GM12872 (cell line): ENCODE measurements around the gene LOXL1.

Source experiments
- CTCF ChIP-seq: IDR thresholded peaks from 3 replicates; pipeline ENCODE4 v1.5.1; 2011; ENCODE audit warnings: low read depth, mild to moderate bottlenecking, low read length, moderate library complexity; ENCODE audit not compliant: insufficient read depth

LOXL1 gene

GRCh38 chr15:73979636-73980035 is 53.4 kb downstream of the LOXL1 start:
- no peak for TF ChIP-seq CTCF

GRCh38 chr15:73981761-73982221 is 55.5 kb downstream of the LOXL1 start:
- no peak for TF ChIP-seq CTCF

- TF ChIP-seq CTCF = no peak
These were observed 56.1 kb downstream of the LOXL1 start for GRCh38 chr15:73982222-73982962.

- TF ChIP-seq CTCF = no peak
These were observed 57.0 kb downstream of the LOXL1 start for GRCh38 chr15:73983211-73983727.

GRCh38 chr15:73983773-73984172 is 57.5 kb downstream of the LOXL1 start:
- TF ChIP-seq CTCF = no peak

GRCh38 chr15:73984208-73984979 is 58.1 kb downstream of the LOXL1 start:
- no peak for TF ChIP-seq CTCF

GRCh38 chr15:73985101-73985873 is 59.0 kb downstream of the LOXL1 start:
- TF ChIP-seq CTCF = no peak
